ENCODE measurements around the gene ACTA1.
"Not testable (repeated sequence)": the region's sequence is repeated elsewhere in the genome, so short reads cannot be mapped to it uniquely, and the experiment has no call there.

Gene ACTA1

DNA sequence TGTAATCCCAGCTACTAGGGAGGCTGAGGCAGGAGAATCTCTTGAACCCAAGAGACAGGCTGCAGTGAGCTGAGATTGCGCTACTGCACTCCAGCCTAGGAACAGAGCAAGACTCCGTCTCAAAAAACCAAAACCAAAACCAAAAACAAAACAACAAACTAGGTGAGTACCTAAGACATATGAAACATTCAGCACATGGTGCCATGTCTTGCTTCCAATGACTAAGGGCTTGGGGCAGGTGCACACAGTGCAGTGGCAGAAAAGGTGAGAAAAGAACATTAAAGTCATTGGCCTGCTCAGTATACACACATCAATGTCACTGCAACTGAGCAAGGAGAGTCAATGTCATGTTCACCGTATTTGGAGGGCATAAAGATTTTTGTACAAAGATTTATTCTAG, 4.1 kb upstream of the ACTA1 start:
- DNase-seq, result no peak

DNA sequence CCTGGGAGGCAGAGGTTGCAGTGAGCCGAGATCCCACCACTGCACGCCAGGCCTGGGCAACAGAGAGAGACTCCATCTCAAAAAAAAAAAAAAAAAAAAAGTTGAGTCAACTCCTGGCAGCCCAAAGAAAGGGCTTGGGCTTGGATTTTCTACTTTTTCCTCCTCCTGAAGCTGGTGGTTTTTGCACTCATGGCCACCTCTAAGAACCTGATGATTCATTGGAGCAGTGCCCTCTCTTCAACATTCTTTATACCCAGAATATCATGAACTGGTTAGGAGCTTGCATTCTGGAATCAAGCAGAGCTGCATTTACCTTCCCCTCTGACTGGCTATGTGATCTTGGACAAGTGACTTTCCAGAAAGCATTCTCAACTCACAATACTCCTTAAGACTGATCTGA, 3.5 kb upstream of the ACTA1 start:
- no peak for DNase-seq

DNA sequence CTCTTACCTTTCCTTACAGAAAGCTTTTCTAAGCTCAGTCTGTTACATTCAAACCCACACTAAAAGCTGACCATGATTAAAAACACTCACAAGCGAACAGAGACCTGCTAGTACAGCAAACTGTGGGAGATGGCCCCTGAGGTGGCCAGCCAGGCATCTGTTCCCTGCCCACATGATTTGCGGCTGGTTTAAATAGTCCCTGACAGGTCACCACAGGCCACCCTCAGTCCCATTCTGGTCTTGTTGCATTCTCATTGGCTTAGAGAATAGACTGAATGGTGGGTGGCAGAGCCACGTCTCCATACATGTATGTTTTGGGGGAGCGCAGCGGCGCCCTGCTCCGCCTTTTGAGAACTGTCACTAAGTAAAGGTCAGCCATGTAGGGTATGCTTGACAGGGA, 2.3 kb upstream of the ACTA1 start:
- no peak for DNase-seq

- DNase-seq, result peak; percentile 28
These were observed 752 bp upstream of the ACTA1 start for GRCh38 chr1:229434641-229435051.

- DNase-seq, result no peak
These were observed 410 bp downstream of the ACTA1 start for GRCh38 chr1:229433364-229434004.

DNA sequence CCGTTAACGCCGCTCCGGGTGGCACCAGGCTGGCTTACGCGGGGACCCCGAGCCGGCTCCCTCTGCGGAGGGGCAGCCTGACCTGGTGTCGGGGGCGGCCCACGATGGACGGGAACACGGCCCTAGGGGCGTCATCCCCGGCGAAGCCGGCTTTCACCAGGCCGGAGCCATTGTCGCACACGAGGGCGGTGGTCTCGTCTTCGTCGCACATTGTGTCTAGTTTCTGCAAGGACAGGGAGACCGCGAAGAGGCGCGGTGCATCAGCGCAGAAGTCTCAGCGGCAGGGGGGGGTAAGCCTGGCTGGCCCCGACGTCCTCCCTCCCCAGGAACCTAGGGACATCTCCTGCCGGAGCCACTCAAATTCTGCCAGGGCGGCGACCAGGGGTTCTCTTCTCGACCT, 989 bp downstream of the ACTA1 start:
- DNase-seq, result no peak

DNA sequence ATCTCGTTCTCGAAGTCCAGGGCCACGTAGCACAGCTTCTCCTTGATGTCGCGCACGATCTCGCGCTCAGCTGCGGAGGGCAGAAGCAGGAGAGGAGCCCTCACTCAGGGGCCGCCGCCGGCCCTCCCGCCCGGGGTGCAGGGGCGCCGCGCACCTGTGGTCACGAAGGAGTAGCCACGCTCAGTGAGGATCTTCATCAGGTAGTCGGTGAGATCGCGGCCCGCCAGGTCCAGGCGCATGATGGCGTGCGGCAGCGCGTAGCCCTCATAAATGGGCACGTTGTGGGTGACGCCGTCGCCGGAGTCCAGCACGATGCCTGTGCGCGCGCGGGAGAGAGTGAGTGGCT, 1.8 kb downstream of the ACTA1 start:
- DNase-seq, result no peak

- DNase-seq, result no peak
These were observed 2.4 kb downstream of the ACTA1 start for GRCh38 chr1:229431284-229432115.

- no peak for DNase-seq
These were observed 3.1 kb downstream of the ACTA1 start for GRCh38 chr1:229430761-229431283.

- no peak for DNase-seq
These were observed 5.6 kb downstream of the ACTA1 start for GRCh38 chr1:229428256-229428655.

DNA sequence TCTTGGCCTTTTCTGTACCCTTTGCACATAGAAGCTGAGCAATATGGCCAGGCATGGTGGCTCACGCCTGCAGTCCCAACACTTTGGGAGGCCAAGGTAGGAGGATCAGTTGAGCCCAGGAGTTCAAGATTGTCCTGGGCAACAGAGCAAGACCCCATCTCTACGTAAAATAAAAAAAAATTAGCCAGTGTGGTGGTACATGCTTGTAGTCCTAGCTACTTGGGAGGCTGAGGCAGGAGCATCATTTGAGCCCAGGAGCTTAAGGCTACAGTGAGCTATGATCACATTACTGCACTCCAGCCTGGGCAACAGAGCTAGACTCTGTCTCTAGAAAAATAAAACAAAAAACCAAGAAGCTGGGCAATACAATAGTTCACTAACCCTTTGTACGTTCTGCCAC, 6.3 kb downstream of the ACTA1 start:
- DNase-seq, result no peak

- DNase-seq, result no peak
These were observed 8.2 kb downstream of the ACTA1 start for GRCh38 chr1:229425564-229426159.

- DNase-seq, result no peak
These were observed 13.1 kb downstream of the ACTA1 start for GRCh38 chr1:229420765-229421164.

GRCh38 chr1:229420224-229420623, 13.7 kb downstream of the ACTA1 start:
- DNase-seq, result no peak

- not testable (repeated sequence) for DNase-seq
These were observed 15.3 kb downstream of the ACTA1 start for GRCh38 chr1:229418586-229418985.

GRCh38 chr1:229412810-229413209, 21.1 kb downstream of the ACTA1 start:
- not testable (repeated sequence) for DNase-seq

DNA sequence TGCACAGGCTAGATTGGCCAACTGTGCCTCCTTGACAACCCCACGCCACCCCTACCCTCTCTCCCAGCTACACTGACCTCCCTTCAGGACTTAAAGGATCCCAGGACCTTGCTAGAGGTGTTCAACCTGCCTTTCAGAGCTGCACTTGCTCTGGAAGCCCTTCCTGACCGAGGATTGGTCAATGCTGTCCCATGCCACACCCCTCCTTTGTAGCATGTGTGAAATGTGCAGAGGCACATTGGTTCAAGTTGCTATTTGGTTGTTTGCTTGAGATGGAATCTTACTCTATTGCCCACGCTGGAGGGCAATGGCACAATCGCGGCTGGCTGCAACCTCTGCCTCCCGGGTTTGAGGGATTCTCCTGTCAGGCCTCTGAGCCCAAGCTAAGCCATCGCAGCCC, 21.8 kb downstream of the ACTA1 start:
- DNase-seq, result no peak

DNA sequence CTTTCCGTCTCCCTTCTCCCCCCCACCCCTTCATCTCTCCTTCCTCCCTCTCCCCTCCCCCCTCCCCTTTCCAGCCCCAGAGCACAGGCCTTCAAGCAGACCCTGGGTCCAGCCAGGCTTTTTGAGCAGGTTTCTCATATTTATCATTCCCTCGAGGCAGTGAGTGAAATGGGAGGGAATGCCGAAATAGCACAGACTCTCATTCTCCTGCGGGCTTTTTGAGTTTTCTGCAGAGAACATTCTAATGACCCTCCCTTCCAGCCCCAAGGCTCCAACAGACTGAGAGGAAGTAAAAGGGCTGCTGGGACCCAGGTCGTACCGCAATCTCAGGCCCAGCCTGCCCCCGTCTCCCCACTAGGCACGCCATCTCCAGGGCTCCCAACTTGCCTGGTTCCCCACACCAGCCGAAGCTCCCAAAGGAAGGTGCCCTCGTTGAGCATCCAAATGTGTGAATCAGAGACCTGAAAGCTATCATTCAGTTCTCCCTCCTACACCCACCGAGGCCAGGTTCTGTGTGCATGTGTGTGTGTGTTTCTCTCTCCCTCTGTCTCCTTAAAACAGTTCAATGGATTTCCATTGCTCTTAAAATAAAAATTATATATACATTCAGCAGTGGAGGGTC, 22.3 kb downstream of the ACTA1 start:
- no peak for DNase-seq

- DNase-seq, result peak; percentile 65
These were observed 23.0 kb downstream of the ACTA1 start for GRCh38 chr1:229410692-229411433.

DNA sequence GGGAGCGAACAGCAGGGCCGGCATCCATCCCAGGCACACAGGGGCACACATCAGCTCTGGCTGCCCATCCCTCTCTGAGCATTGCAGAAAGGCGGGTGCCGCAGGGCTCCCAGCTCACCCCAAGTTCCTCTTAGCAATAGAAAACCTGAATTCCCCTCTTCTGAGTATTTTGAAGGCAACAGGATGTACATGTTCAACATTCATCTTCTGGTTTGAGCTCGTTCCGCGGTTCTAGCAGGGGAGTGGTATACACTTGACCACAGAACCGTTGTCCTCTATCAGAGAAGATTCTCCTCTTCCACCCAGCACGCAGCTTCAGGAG, 23.6 kb downstream of the ACTA1 start:
- DNase-seq, result peak; percentile 35

- no peak for DNase-seq
These were observed 24.1 kb downstream of the ACTA1 start for GRCh38 chr1:229409616-229410369.

DNA sequence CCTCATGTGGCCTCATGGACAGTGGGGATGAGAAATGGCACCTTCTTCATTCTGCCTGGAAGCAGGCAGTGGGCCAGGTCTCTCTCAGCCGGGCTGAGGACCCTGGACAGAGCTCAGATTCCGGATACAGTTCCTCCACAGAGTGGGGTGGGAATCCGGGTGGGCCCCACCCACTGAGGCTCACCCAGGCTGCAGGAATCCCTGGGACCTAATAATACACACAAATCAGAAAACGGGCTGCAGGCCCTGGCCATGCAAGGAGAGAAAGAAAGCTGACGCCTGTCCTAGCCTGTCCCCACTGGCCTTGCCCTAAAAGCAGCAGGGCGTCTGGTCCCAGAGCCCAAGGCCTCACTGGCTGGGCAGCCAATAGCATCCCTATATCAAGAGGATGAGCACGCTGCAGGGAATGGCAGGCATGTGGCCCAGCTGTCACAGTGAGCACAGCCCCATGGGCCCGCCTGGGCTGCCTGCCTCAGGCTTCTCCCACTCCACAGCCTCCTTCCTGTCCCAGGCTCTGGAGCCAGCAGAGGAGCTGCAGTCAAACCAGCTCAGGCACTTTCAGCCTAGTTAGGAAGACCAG, 25.3 kb downstream of the ACTA1 start:
- DNase-seq, result no peak

Measured in DMS79 treated with DMSO at 0.1 percent for 48 hours (cell line).